Naive thymus-derived CD8-positive, alpha-beta T cell (primary cell): ENCODE data around the gene DISP1. TPM values are rescaled to one million over a fixed set of nuclear protein-coding genes. Genes with fewer than 3 reads are reported as not detected.
A peak's percentile ranks its signal among the peaks of the same experiment; 100 is the strongest.

ENCODE experiments used
- ATAC-seq, 2 donors: fragments of 150-1000 bp; cut with Tn5 transposase in 1 of 2; sonication (Bioruptor Pico), chemical (Tn5 transposase) in 1 of 2; 1 replicate in 1 of 2; 2 replicates in 1 of 2; pipeline ENCODE4 v1.10.0; 2021; ENCODE audit warnings: mild to moderate bottlenecking in 2 of 2, moderate library complexity in 2 of 2
- POLR2A ChIA-PET: fragments of 350-600 bp; sonication (Branson Sonifier 250); formaldehyde crosslinking; loops from one replicate; lab custom pipeline; 2021; ENCODE audit warnings: antibody characterized with exemption; lab: Charles Lee
- DNase-seq, 10 donors: peaks; one replicate each; pipeline versions ENCODE4 v3.0.0 to v3.0.0-alpha.2; 2020 to 2022
- H3K27ac Mint-ChIP-seq, 10 donors: one replicate each; pipeline ENCODE4 v1.8.0; 2020 to 2022; ENCODE audit warnings: mild to moderate bottlenecking in 10 of 10, mixed read lengths in 10 of 10, moderate library complexity in 4 of 10, inconsistent platforms in 1 of 10
- H3K27me3 Mint-ChIP-seq, 5 donors: one replicate each; pipeline ENCODE4 v1.8.0; 2021 to 2022; ENCODE audit warnings: mixed read lengths in 5 of 5
- H3K36me3 Mint-ChIP-seq, 3 donors: one replicate each; pipeline ENCODE4 v1.8.0; 2020 to 2022; ENCODE audit warnings: mixed read lengths in 3 of 3, mild to moderate bottlenecking in 2 of 3, inconsistent platforms in 1 of 3
- H3K4me1 Mint-ChIP-seq, 4 donors: one replicate each; pipeline ENCODE4 v1.8.0; 2021 to 2022; ENCODE audit warnings: mixed read lengths in 4 of 4
- H3K4me3 Mint-ChIP-seq, 10 donors: one replicate each; pipeline ENCODE4 v1.8.0; 2020 to 2022; ENCODE audit warnings: mild to moderate bottlenecking in 10 of 10, mixed read lengths in 10 of 10, moderate library complexity in 6 of 10, inconsistent platforms in 1 of 10
- H3K9me3 Mint-ChIP-seq, 9 donors: one replicate each; pipeline ENCODE4 v1.8.0; 2020 to 2022; ENCODE audit warnings: mixed read lengths in 9 of 9, mild to moderate bottlenecking in 3 of 9, inconsistent platforms in 1 of 9, moderate library complexity in 1 of 9
- polyA plus RNA-seq, 3 donors: library from polyadenylated mRNA; unstranded; fragments of 300-500 nt; fragmentation: Illumina TruSeq; gene quantifications; one replicate each; pipeline ENCODE4 v1.2.3, GENCODE V29; 2021
- total RNA-seq, 8 experiments: library from RNA in 2 of 8; stranded (reverse) in 2 of 8; gene quantifications; one replicate each; pipeline ENCODE4 v1.2.3 and lab custom pipeline; 2021 to 2026

DISP1 gene
- total and polyA plus RNA-seq, 5 experiments from 2014 or later, result 1.5 to 6.9 (median 3.4) TPM

DNA sequence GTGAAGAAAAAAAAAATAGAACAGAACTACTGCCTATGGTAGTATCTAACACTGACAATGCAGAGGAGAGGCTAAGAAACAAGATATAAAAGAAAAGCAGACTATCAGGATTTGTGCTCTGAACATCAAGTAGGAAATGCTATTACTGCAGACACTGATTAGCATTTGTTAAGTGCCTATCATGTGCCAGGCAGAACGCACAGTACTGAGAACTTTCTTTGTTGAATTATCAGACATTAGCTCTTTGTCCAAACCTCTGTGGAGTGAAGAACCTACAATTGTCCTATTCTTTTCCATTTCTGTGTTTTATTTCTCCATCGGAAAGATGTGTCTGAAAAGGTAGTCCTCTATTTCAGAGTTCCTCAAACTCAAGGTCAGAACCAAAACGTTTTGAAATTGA is 30.5 kb upstream of the DISP1 start:
- POLR2A ChIA-PET, result no interaction called here
- H3K4me3 Mint-ChIP-seq, result no peak overlapping the region
- ATAC-seq, result no peak
- H3K27me3 Mint-ChIP-seq, result peaks cover 4 to 14% (median 10%) of the 10 kb centered on the region in 5 donors
- H3K9me3 Mint-ChIP-seq, result no peaks in the 10 kb centered on the region
- DNase-seq, result no peak
- H3K4me1 Mint-ChIP-seq, result peaks cover 0 to 15% (median 0%) of the 10 kb centered on the region in 4 donors
- H3K36me3 Mint-ChIP-seq, result no peaks in the 10 kb centered on the region
- H3K27ac Mint-ChIP-seq, result no peak overlapping the region

DNA sequence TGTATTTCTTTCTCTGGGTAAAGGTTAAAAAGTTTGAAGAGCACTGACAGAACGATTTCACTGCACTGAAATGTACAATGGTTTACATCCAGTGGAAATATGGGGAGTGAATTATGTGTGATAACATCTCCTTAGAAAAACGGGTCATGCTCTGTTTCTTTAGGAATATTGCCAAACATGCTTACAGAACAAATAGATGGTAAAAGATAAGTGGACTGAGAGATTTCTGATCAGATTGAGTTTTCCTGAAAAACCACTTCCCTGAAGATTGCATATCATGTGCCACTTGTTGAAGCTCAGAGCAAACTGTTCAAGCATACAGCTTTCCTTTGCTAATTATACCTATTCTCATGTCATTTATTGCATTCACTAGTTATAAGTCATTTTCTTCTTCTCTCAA is 29.9 kb upstream of the DISP1 start:
- Mint-ChIP-seq H3K9me3 (no peaks in the 10 kb centered on the region), H3K27me3 (peaks cover 4 to 14% (median 10%) of the 10 kb centered on the region in 5 donors), H3K27ac (no peak overlapping the region), H3K4me1 (peaks cover 0 to 15% (median 0%) of the 10 kb centered on the region in 4 donors), H3K4me3 (no peak overlapping the region), H3K36me3 (no peaks in the 10 kb centered on the region)
- POLR2A ChIA-PET, result no interaction called here
- DNase-seq (no peak), ATAC-seq (no peak)

DNA sequence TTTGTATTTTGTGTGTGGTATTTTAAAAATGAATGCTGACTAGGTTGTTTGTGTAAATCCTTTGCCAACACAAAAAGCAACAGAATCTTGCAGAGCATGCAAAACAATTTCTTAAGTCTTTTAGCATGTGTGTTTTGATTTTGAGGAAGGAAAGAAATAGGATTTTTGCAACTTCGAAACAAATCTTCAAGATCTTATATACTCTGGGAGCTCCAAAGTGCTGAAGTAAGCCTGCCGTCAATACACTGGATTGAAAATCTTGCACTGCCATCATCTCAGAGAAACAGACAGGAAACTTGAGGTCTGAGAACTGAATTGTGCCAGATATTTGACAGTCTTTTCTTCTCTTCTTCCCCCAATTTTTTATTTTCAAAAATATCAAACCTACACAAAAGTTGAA is 29.3 kb upstream of the DISP1 start:
- H3K27me3 Mint-ChIP-seq, result peaks cover 2 to 14% (median 8%) of the 10 kb centered on the region in 5 donors

DNA sequence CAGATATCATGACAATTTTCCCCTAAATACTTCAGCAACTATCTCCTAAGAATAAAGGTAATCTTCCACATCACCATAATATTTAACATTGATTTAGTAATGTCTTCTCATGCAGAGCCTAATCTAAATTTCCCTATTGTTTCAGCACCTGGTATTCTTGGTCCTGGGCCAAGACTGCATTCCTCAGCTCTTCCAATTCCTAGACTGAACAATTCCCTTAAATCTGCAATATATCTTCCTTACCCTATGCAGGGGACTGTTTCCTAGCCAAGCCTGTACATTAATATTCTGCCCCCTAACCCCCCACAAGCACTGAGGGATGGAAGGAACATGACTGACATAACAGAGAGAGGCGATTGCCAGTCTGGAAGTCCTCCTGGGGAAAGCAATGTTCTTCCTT is 28.7 kb upstream of the DISP1 start:
- no peak for DNase-seq
- Mint-ChIP-seq H3K4me1 (peaks cover 0 to 15% (median 0%) of the 10 kb centered on the region in 4 donors), H3K27ac (no peak overlapping the region), H3K9me3 (no peaks in the 10 kb centered on the region), H3K27me3 (peaks cover 2 to 14% (median 8%) of the 10 kb centered on the region in 5 donors), H3K4me3 (no peak overlapping the region), H3K36me3 (no peaks in the 10 kb centered on the region)
- ATAC-seq, result no peak
- POLR2A ChIA-PET, result no interaction called here

More for the DNA sequence above, 29.3 kb upstream of the DISP1 start:
- no peak overlapping the region for H3K27ac Mint-ChIP-seq
- POLR2A ChIA-PET, result no interaction called here
- no peaks in the 10 kb centered on the region for H3K36me3 Mint-ChIP-seq
- no peak for ATAC-seq
- peaks cover 0 to 15% (median 0%) of the 10 kb centered on the region in 4 donors for H3K4me1 Mint-ChIP-seq
- H3K9me3 Mint-ChIP-seq, result no peaks in the 10 kb centered on the region
- DNase-seq, result no peak
- H3K4me3 Mint-ChIP-seq, result no peak overlapping the region

DNA sequence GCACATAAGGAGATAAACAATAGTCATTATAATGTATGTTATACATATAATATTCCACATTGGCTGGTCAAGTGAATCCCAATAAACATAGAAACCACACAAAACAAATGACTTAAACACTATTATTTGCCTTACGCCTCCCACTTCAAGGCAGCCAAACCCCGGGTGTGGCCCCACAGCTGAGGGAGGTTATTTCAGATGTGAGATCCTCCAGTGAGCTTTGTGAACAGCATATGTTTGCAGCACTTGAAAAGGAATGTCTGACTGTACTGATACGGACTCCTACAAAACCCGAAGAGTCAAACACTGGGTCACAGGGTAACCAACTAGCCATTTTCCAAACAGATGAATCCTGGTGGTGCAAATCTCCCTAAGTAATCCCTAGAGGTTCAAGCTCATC is 27.1 kb upstream of the DISP1 start:
- Mint-ChIP-seq H3K36me3 (no peaks in the 10 kb centered on the region), H3K4me3 (no peak overlapping the region), H3K9me3 (no peaks in the 10 kb centered on the region), H3K4me1 (peaks cover 0 to 15% (median 0%) of the 10 kb centered on the region in 4 donors), H3K27me3 (peaks cover 0 to 4% (median 1%) of the 10 kb centered on the region in 5 donors), H3K27ac (no peak overlapping the region)
- DNase-seq (no peak), ATAC-seq (no peak)
- POLR2A ChIA-PET, result no interaction called here

DNA sequence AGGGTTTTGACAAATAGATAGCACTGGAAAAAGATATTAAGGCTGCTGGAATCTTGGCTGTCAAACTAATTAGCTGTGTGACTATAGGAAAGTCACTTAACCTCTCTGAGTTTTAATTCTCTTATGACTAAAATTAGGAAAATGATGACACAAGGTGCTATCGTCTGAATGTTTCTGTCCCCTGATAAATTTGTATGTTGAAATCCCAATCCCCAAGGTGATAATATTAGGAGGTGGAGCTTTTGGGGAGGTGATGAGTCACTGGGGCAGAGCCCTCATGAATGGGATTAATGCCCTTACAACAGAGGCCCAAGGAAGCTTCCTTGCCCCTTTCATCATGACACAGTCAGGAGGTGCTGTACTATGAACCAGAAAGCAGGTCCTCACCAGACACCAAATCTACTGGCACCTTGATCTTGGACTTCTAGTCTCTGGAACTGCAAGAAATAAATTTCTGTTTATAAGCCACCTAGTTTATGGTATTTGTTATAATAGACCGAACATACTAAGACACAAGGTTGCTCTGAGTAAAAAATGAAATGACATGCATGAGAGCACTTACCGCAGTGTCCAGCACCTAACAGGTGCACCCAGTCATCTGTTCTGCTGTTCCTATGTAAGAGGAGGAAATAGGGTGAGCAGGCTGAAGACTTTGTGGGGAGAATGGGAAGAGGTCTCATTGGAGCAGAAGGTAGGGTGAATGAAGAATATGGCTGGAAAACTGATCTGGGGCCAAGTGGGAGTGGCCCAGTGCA is 26.3 kb upstream of the DISP1 start:
- ATAC-seq, result no peak
- POLR2A ChIA-PET, result no interaction called here
- Mint-ChIP-seq H3K9me3 (no peaks in the 10 kb centered on the region), H3K4me3 (no peak overlapping the region), H3K27me3 (peaks cover 0 to 4% (median 1%) of the 10 kb centered on the region in 5 donors), H3K27ac (no peak overlapping the region), H3K4me1 (peaks cover 0 to 15% (median 0%) of the 10 kb centered on the region in 4 donors), H3K36me3 (no peaks in the 10 kb centered on the region)
- no peak for DNase-seq

DNA sequence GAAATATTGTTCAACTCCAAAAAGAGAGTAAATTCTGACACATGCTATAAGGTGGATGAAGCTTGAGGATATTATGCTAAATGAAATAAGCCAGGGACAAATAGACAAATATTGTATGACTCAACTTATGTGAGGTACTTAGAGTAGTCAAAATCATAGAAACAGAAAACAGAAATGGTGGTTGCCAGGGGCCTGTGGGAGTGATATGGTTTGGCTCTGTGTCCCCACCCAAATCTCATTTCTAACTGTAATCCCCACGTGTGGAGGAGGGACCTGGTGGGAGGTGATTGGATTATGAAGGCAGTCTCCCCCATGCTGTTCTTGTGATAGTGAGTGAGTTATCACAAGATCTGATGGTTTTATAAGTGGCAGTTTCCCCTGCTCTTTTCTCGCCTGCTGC is 24.7 kb upstream of the DISP1 start:
- H3K4me1 Mint-ChIP-seq, result peaks cover 0 to 7% (median 0%) of the 10 kb centered on the region in 4 donors
- POLR2A ChIA-PET, result no interaction called here

DNA sequence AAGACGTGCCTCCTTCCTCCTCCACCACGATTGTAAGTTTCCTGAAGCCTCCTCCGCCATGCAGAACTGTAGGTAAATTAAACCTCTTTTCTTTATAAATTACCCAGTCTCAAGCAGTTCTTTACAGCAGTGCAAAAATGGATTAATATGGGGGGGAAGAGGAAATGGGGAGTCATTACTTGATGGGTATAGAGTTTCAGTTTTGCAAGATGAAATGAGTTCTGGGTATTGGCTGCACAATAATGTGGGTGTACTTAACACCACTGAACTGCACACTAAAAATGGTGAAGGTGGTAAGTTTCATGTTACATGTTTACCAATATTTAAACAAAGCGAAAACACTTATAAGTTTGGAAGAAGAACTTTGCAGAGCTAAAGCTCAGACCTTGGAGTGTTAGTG is 24.3 kb upstream of the DISP1 start:
- H3K27ac Mint-ChIP-seq, result no peak overlapping the region
- peaks cover 0 to 4% (median 0%) of the 10 kb centered on the region in 5 donors for H3K27me3 Mint-ChIP-seq
- no peaks in the 10 kb centered on the region for H3K9me3 Mint-ChIP-seq
- H3K36me3 Mint-ChIP-seq, result no peaks in the 10 kb centered on the region
- ATAC-seq (no peak), DNase-seq (no peak)
- H3K4me1 Mint-ChIP-seq, result peaks cover 0 to 3% (median 0%) of the 10 kb centered on the region in 4 donors
- H3K4me3 Mint-ChIP-seq, result no peak overlapping the region
- POLR2A ChIA-PET, result no interaction called here

More for the DNA sequence above, 24.7 kb upstream of the DISP1 start:
- ATAC-seq, result no peak
- Mint-ChIP-seq H3K36me3 (no peaks in the 10 kb centered on the region), H3K9me3 (no peaks in the 10 kb centered on the region), H3K4me3 (no peak overlapping the region), H3K27ac (no peak overlapping the region), H3K27me3 (peaks cover 0 to 4% (median 0%) of the 10 kb centered on the region in 5 donors)
- DNase-seq, result no peak

DNA sequence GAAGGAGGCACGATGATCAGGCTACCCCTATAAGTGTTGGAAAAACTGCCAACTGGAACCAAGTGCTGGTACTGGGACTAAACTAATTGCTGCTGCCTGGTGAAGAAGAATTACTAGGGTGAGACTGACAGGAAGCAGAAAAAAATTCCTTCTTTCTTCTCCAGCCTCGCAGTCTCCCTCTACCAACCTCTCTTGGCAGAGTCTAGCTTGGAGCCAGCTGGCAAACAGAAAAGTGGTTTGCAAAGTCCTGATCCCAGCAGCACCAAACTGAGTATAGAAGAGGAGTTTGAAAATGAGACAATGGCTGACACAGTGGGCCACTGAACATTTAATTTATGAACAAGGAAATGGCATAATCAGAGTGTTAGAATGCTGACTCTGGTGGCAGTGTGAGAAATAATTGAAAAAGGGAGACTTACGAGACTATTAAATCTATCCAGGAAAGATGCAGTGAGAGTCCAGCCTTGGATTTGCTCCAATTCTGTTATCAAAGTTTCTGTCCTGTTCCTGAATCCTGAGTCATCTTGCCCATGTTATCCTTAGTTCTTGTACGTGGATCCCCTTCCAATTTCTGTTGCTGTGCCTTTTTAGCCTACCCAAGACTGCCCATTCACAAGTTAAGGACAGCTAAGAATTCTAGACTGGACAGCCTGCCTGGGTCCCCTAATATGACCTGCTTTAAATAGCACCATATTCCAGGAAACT is 23.7 kb upstream of the DISP1 start:
- Mint-ChIP-seq H3K27ac (peak overlapping the region in 1 of 10 donors; percentile 6), H3K27me3 (peaks cover 0 to 4% (median 0%) of the 10 kb centered on the region in 5 donors), H3K36me3 (no peaks in the 10 kb centered on the region), H3K4me3 (no peak overlapping the region), H3K9me3 (no peaks in the 10 kb centered on the region), H3K4me1 (no peaks in the 10 kb centered on the region)
- POLR2A ChIA-PET, result no interaction called here
- DNase-seq (no peak), ATAC-seq (no peak)

DNA sequence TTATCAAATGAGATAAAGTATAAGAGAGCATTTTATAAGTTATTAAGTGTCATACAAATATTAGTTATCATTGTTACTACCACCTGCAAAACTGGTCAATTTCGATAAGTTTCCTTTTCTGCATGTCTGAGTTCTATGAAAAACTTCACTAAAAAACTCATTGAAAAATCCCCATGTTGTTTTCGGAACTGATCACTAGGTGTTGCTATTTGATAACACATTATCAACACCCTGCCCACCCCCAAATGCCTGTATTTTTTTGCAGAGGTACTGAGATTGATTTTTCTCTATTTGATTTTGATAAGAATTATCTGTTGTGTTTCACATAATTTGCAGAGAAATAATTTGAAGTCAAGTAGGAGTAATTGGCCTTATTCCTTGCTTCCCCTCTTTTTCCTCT is 22.1 kb upstream of the DISP1 start:
- no peaks in the 10 kb centered on the region for H3K4me1 Mint-ChIP-seq
- POLR2A ChIA-PET, result no interaction called here
- no peak overlapping the region for H3K27ac Mint-ChIP-seq
- no peaks in the 10 kb centered on the region for H3K27me3 Mint-ChIP-seq
- no peaks in the 10 kb centered on the region for H3K36me3 Mint-ChIP-seq
- no peak overlapping the region for H3K4me3 Mint-ChIP-seq
- ATAC-seq, result no peak
- DNase-seq, result peak in 3 of 10 donors; percentile 23 to 44 (median 40)
- no peaks in the 10 kb centered on the region for H3K9me3 Mint-ChIP-seq

DNA sequence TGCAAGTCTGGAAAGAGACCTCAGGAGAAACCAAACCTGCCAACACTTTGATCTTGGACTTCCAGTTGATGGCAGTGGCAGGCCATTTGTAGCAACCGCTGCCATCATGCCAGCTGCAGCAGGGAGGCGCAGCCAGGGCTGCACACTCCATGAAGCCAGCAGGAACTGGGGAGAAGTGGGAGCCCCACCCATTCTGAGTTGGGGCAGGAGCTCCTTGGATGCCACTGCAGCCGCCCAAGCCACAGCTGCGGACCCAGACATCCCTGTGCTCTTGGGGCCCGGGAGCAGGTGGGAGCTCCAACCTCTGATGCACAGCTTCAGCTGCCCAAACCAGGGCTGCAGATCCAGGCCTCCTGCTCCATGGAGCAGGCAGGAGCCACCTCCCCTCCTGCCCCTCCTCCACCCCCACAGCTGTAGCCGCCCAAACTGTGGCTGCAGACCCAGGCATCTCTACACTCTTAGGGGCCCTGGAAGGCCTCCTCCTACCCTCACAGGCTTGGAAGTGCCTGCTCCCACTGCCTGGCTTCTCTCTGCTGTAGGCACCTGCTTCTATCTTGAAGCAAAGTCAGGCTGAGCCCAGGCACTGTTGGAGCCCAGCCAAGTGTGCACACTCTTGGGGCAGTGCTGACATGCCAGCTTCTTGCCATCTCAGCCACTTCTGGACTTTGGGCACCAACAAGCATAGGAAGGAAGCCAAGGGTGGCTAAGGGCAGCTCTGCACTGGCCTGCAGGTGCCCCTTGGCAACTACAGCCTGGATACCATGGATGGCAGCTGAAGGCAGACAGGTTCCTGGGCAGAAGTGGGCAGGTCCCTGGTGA is 20.0 kb upstream of the DISP1 start:
- Mint-ChIP-seq H3K4me1 (peaks cover 0 to 13% (median 6%) of the 10 kb centered on the region in 4 donors), H3K9me3 (no peaks in the 10 kb centered on the region), H3K27ac (no peak overlapping the region), H3K4me3 (no peak overlapping the region), H3K27me3 (no peaks in the 10 kb centered on the region), H3K36me3 (no peaks in the 10 kb centered on the region)
- DNase-seq (no peak), ATAC-seq (no peak)
- POLR2A ChIA-PET, result no interaction called here

DNA sequence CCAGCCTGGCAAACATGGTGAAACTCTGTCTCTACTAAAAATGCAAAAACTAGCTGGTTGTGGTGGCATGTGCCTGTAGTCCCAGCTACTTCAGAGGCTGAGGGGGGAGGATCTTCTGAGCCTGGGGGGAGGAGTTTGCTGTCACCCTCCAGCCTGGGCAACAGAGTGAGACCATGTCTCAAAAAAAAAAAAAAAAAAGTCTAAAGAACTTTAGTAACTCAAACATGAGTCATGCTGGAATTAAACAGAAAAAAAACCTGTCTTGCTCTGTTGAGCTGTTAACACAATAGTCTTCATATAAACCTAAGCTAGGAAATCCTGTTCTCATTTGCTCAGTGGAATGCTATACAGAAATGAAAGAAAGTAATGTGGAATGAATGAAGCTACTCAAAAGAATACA is 16.7 kb upstream of the DISP1 start:
- Mint-ChIP-seq H3K9me3 (no peaks in the 10 kb centered on the region), H3K4me3 (no peak overlapping the region), H3K36me3 (no peaks in the 10 kb centered on the region), H3K27ac (no peak overlapping the region), H3K27me3 (peaks cover 0 to 2% (median 0%) of the 10 kb centered on the region in 5 donors), H3K4me1 (peaks cover 0 to 13% (median 6%) of the 10 kb centered on the region in 4 donors)
- POLR2A ChIA-PET, result interaction anchor here (0.7 kb wide), 1 partner anchor 1641 kb away, joined by 4 read pairs; no protein-coding TSS in a partner anchor
- DNase-seq, result no peak
- ATAC-seq, result no peak
